Measurements from ENCODE around the gene DNAJC16. TPM values are rescaled to one million over a fixed set of nuclear protein-coding genes. Genes with fewer than 3 reads are reported as not detected.

The DNAJC16 gene
- total and polyA plus RNA-seq, 2 of the 13 experiments (the other 11 are each of a cell fraction or from before 2014, with no cell fraction given): 11.4 to 15.4 TPM

DNA sequence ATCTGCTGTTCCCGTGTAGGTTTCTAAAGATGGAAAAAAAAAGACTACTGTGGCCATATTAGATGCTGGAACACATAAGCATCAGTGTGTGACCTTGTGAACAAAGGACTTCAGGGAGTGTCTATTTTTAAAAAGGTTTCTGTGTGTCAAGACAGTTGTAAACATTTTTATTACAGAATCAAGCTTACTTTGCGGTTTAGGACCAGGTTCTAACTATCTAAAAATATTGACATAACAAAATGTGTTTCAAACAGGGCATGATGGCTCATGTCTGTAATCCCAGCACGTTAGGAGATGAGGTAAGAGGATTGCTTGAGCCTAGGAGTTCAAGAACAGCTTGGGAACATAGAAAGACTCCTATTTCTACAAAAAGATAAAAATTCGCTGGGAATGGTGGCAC lies 83.5 kb downstream of the DNAJC16 start (continued):
- TF ChIP-seq IRF2 (CRISPR knock-in tag; IDR thresholded peaks at IDR 0.05) (peak; percentile 63), ZNF468 (CRISPR knock-in tag; IDR thresholded peaks at IDR 0.05) (no peak), THAP11 (CRISPR knock-in tag; IDR thresholded peaks at IDR 0.05) (0 out of 2 replicates have a peak, but pooled peaks have one; percentile 36), FIP1L1 (IDR thresholded peaks at IDR 0.05; ENCODE audit: borderline replicate concordance, insufficient read depth, low read depth, low read length) (no peak), CEBPG (CRISPR knock-in tag; IDR thresholded peaks at IDR 0.05) (peak; percentile 29; the same call in 1 of the 2 replicates), BHLHE40 (IDR thresholded peaks at IDR 0.05; ENCODE audit: low read length) (peak; percentile 45; the same call in 1 of the 2 replicates), ZFP90 (CRISPR knock-in tag; IDR thresholded peaks at IDR 0.05; ENCODE audit: borderline replicate concordance) (no peak), ZNF276 (CRISPR knock-in tag; IDR thresholded peaks at IDR 0.05; ENCODE audit: low read depth) (no peak), FOXP1 (IDR thresholded peaks at IDR 0.05) (no peak), FOXP1 (CRISPR knock-in tag; IDR thresholded peaks at IDR 0.05) (peak; percentile 76; the same call in 1 of the 2 replicates), RAD51 (IDR thresholded peaks at IDR 0.05; ENCODE audit: borderline replicate concordance) (no peak), ASH2L (IDR thresholded peaks at IDR 0.05; ENCODE audit: insufficient read length, low read depth, low read length) (no peak), CBFB (CRISPR knock-in tag; IDR thresholded peaks at IDR 0.05) (peak; percentile 87), MIER3 (CRISPR knock-in tag; IDR thresholded peaks at IDR 0.05; ENCODE audit: borderline replicate concordance) (0 out of 2 replicates have a peak, but pooled peaks have one; percentile 51), ZNF558 (CRISPR knock-in tag; IDR thresholded peaks at IDR 0.05; ENCODE audit: borderline replicate concordance) (no peak), HNF1B (CRISPR knock-in tag; IDR thresholded peaks at IDR 0.05) (no peak), TSC22D2 (CRISPR knock-in tag; IDR thresholded peaks at IDR 0.05; ENCODE audit: borderline replicate concordance) (no peak), EP300 (IDR thresholded peaks at IDR 0.05; ENCODE audit: low read depth in 2 of 2, low read length in 2 of 2) (peak in 1 of 2 experiments; percentile 53; a peak in 1 of 4 replicates), EP300 (CRISPR knock-in tag; IDR thresholded peaks at IDR 0.05; ENCODE audit: borderline replicate concordance) (no peak), ZNF205 (CRISPR knock-in tag; IDR thresholded peaks at IDR 0.05) (no peak), ZNF615 (CRISPR knock-in tag; IDR thresholded peaks at IDR 0.05; ENCODE audit: borderline replicate concordance) (no peak), ELF4 (CRISPR knock-in tag; IDR thresholded peaks at IDR 0.05; ENCODE audit: borderline replicate concordance) (no peak), ZNF772 (CRISPR knock-in tag; IDR thresholded peaks at IDR 0.05) (no peak), HMG20A (CRISPR knock-in tag; IDR thresholded peaks at IDR 0.05; ENCODE audit: borderline replicate concordance) (peak; percentile 89), ZNF143 (CRISPR knock-in tag; IDR thresholded peaks at IDR 0.05) (no peak), ZFP36L1 (CRISPR knock-in tag; IDR thresholded peaks at IDR 0.05) (peak; percentile 51; the same call in 1 of the 2 replicates), ZNF136 (CRISPR knock-in tag; IDR thresholded peaks at IDR 0.05; ENCODE audit: low read depth) (no peak), PTBP1 (IDR thresholded peaks at IDR 0.05; ENCODE audit: low read depth, low read length, poor library complexity, severe bottlenecking) (no peak)
- TF ChIP-seq, protein P1, sequence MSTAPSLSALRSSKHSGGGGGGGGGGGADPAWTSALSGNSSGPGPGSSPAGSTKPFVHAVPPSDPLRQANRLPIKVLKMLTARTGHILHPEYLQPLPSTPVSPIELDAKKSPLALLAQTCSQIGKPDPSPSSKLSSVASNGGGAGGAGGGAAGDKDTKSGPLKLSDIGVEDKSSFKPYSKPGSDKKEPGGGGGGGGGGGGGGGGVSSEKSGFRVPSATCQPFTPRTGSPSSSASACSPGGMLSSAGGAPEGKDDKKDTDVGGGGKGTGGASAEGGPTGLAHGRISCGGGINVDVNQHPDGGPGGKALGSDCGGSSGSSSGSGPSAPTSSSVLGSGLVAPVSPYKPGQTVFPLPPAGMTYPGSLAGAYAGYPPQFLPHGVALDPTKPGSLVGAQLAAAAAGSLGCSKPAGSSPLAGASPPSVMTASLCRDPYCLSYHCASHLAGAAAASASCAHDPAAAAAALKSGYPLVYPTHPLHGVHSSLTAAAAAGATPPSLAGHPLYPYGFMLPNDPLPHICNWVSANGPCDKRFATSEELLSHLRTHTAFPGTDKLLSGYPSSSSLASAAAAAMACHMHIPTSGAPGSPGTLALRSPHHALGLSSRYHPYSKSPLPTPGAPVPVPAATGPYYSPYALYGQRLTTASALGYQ (CRISPR knock-in tag; IDR thresholded peaks at IDR 0.05): no peak

Data from HepG2 (cell line).